ENCODE results near the gene LINC00237.

- TF ChIP-seq ZNF274 (IDR thresholded peaks at IDR 0.05; ENCODE audit: borderline replicate concordance, extremely low read depth, low read length) (no peak), EP300 (IDR thresholded peaks at IDR 0.05; ENCODE audit: borderline replicate concordance in 1 of 2, low read depth in 2 of 2, low read length in 2 of 2) (no peak), CHD1 (IDR thresholded peaks at IDR 0.05; ENCODE audit: low read depth, low read length) (no peak), CTCF (IDR thresholded peaks at IDR 0.05; ENCODE audit: control extremely low read depth in 1 of 3, insufficient read depth in 1 of 3, low read depth in 1 of 3, low read length in 3 of 3) (no peak), MAX (IDR thresholded peaks at IDR 0.05) (no peak), POLR2A (IDR thresholded peaks at IDR 0.05; ENCODE audit: control extremely low read depth in 1 of 2, low read depth in 2 of 2, low read length in 2 of 2) (no peak), RAD21 (IDR thresholded peaks at IDR 0.05 in 1 of 2, conservative IDR thresholded peaks at IDR 0.05 in 1 of 2; ENCODE audit: low read depth in 2 of 2, low read length in 2 of 2) (no peak)
Observed at GRCh38 chr20:21063276-21063675, 42.9 kb downstream of the LINC00237 start.
